Measurements from ENCODE around the gene SCP2.
A peak's percentile ranks its signal among the peaks of the same experiment; 100 is the strongest.
"Not testable (repeated sequence)": the region's sequence is repeated elsewhere in the genome, so short reads cannot be mapped to it uniquely, and the experiment has no call there.

SCP2 gene

DNA sequence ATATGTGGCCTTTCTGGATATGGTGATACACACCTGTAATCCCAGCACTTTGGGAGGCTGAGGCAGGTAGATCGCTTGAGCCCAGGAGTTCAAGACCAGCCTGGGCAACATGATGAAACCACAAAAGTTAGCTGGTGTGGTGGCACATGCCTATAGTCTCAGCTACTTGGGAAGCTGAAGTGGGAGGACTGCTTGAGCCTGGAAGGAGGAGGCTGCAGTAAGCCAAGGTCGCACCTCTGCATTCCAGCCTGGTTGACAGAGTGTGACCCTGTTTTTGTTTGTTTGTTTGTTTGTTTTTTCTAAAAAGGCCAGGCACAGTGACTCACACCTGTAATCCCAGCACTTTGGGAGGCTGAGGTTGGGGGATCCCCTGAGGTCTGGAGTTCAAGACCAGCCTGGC is 42.2 kb downstream of the SCP2 start:
- DNase-seq (ENCODE audit: low read depth) = not testable (repeated sequence)

DNA sequence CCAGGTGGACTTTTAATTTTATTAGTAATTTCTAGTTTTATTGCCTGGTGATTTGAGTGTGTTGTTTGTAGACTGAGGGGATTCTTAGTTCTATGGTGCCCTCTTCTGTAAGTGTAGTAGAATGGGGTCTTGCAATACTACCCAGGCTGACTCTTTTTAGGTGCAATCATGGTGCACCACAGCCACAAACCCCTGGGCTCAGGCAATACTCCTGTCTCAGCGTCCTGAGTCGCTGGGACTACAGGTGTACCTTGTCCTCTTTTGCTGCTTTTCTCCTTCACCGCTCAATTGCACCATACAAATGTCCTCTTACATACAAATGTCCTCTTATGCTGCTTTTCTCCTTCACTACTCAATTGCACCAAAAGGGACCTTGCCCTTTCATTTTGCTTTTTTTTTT is 43.1 kb downstream of the SCP2 start:
- DNase-seq (ENCODE audit: low read depth) = no peak

DNA sequence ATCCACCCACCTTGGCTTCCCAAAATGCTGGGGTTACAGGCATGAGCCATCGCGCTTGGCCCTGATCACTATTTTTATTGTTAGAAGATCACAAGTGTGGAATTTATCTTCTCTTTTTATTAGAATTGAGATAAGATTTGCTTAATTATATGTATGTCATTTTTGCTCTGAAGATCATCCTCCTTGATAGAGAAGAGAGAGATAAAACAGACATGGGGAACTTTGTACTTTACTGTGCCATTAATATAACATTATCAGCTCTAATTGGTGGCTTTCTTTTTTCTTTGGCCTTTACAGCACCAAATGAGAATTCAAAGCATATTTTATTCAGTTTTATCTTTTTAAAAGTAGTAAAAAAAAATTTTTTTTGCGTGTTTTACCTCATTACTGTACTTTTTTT is 46.8 kb downstream of the SCP2 start:
- DNase-seq (ENCODE audit: low read depth) = no peak

DNA sequence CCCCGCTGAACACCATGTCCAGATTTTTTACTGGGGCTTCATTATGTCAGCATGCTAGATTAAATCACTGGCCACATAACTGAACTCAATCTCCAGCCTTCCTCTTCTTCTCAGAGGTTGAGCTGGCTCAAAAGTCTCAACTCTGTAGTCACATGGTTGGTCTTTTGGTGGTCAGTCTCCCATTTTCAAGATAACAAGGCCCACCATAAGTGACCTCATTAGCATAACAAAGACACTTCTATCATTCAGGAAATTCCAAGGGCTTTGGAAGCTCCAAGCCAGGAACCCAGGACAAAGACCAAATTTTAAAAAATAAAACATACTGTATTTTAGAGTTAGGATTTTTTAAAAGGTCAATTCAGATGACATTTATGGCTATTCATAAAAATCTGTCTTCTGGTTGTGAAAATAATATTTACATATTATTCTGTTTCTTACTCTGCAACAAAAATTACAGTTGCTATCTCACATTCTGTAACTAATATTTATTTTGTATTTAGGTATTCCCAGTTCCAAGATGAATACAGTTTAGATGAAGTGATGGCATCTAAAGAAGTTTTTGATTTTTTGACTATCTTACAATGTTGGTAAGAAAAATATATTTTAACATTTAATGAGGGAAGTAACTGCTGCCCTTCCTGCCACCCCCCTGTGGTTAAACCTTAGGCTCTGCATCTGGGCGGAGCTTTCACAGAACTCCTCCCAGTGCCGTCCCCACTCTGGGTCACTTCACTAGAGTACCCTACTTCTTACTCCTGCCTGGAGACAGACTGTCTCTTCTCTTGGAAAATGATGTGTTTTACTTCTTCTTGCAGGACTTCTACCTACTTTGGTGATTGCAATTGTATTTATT is 49.3 kb downstream of the SCP2 start:
- DNase-seq (ENCODE audit: low read depth) = no peak

DNA sequence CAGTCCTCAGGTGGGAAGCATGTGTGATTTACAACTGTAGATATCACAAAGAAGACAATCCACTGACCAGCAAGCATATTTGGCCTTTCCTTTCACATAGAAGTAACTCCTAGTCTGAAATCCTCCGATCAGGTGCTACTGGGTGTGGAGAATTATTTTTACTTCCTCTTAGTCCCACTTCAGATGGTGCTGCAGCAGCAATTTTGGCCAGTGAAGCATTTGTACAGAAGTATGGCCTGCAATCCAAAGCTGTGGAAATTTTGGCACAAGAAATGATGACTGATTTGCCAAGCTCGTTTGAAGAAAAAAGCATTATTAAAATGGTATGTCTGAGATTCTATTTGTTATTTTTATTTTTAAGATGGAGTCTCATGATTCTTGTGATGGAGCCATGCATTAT is 51.0 kb downstream of the SCP2 start:
- no peak for DNase-seq (ENCODE audit: low read depth)

DNA sequence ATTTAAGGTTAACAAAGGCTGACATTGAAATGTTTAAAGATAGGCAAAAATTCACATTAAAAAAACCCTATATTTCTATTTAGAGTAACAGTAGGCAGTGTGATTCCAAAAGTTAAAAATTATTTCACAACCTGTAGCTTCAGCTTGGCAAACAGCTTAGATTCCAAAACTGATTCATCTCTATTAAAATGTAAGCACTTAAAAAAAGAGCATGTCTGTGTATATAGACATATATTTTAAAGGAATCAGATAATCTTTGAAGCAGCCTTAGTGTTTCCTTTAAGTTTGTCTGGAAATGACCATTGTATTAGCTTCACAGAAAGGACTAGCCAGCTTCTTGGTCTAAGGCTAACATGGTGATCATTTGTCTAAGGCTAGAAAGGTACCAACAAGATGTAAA is 65.7 kb downstream of the SCP2 start:
- DNase-seq (ENCODE audit: low read depth) = not testable (repeated sequence)

DNA sequence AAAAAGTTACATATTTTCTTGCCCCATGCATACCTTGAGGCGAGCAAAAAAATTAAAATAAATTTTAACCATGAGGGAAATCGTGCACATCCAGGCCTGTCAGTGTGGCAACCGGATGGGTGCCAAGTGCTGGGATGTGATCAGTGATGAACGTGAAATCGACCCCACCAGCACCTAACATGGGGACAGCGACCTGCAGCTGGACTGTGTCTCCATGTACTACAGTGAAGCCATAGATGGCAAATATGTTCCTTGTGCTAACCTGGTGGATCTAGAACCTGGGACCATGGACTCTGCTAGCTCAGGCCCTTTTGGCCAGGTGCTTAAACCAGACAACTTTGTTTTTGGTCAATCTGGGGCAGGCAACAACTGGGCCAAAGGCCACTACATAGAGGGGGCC is 67.6 kb downstream of the SCP2 start:
- DNase-seq (ENCODE audit: low read depth) = no peak

DNA sequence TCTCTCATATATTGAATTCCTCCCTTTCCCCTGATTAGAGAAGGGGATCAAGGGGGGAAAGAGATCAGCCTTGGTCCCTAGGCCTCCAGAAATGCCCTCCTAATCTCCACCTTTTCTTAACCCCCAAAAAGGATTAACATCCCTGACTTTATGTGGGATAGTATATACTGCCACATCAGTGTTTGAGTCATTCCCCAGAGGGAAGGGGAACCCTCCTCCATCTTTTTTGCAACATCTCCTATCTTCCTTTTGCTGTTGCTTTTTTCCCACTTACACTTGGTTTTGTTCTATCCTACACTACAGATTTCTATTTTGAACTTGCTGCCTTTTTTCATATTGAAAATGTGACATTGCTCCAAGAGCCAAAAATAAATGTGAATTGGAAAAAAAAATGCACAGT is 69.6 kb downstream of the SCP2 start:
- DNase-seq (ENCODE audit: low read depth) = no peak

DNA sequence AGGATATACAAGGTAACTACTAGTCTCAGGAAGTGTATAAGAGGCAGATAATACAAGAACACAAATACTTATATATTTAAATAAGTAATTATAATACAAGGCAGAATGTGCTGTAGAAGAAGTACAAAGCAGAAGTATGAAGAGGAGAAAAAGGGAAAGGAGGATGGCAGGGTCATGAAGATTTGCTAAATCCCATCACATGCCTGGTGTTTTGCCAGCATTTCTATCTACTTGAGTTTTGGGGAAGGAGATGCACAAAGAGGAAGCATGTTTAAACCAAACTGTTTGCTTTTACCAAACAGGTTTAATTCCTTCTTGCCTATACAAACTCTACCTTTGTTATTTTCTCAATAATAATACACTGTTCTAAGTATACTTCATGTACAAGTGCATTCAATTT is 74.1 kb downstream of the SCP2 start:
- DNase-seq (ENCODE audit: low read depth) = no peak

DNA sequence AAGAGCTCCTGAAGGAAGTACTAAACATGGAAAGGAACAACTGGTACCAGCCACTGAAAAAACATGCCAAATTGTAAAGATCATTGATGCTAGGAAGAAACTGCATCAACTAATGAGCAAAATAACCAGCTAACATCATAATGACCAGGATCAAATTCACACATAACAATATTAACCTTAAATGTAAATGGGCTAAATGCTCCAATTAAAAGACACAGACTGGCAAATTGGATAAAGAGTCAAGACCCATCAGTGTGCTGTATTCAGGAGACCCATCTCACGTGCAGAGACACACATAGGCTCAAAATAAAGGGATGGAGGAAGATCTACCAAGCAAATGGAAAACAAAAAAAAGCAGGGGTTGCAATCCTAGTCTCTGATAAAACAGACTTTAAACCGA is 79.5 kb downstream of the SCP2 start:
- DNase-seq (ENCODE audit: low read depth) = not testable (repeated sequence)

DNA sequence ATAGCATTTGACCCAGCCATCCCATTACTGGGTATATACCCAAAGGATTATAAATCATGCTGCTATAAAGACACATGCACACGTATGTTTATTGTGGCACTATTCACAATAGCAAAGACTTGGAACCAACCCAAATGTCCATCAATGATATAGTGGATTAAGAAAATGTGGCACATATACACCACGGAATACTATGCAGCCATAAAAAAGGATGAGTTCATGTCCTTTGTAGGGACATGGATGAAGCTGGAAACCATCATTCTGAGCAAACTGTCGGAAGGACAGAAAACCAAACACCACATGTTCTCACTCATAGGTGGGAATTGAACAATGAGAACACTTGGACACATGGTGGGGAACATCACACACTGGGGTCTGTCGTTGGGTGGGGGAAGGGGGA is 83.2 kb downstream of the SCP2 start:
- not testable (repeated sequence) for DNase-seq (ENCODE audit: low read depth)

DNA sequence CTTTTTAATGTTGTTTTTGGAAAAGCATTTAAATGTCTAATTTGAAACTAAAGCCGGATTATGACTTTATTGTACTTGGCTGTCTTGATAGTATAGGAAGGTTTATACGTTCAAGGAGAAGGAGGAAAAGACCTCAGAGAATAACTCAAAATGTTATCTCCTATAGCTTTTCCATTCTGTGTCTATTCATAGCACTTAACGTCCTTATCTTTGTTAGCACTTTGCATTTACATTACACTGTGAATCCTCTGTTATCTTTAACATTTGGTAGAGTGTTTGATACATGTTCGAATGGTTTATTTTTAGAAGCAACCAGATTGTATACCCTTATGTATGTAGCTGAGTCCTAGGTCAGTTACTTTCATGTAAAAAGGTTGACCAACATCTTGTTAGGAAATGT is 84.1 kb downstream of the SCP2 start:
- DNase-seq (ENCODE audit: low read depth) = no peak

DNA sequence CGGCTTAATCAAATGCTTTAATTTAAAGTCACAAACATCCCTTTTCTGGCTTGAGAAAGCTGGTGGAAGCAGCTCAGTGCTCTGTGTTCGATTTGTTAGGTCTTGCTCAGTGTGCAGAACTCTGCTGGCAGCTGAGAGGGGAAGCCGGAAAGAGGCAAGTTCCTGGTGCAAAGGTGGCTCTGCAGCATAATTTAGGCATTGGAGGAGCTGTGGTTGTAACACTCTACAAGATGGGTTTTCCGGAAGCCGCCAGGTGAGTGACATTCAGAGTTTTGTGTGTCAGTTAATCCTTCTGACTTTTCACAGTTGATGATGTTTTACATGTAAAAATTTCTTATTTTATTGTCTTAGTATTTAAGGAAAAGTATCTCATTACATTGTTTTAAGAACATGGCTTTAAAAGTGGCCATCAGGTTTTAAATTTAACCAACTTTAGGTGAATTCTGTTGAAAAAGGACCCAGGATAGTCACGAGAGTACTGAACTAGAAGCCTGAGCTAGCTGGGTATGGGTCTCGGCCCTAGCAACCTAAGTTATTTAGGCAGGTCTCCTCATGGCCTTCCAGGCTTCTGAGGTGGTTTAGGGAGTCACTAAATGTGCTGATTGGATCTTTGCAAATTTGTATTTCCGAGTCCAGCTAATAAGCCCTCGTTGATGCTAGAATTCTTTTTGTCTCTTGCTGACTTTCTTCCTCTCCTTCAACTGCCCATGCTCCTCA is 87.9 kb downstream of the SCP2 start:
- peak; percentile 55 for DNase-seq (ENCODE audit: low read depth)

DNA sequence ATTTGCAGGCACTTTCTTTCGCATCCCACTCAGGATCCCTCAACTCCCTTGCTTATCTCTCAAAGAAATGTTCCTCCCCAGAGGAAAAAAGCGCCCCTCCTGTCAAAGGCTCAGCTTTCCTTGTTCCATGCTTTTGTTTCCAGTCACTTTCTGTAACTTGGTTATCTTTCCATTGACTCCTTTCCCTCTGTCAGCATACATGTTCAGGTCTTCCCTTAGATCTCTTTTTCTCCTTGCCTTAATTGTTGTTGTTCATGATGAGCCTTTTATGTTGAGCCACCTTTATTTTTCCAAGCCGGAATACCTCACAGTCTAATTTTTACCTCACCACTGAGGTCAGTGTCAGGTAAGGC is 88.4 kb downstream of the SCP2 start:
- DNase-seq (ENCODE audit: low read depth) = no peak

DNA sequence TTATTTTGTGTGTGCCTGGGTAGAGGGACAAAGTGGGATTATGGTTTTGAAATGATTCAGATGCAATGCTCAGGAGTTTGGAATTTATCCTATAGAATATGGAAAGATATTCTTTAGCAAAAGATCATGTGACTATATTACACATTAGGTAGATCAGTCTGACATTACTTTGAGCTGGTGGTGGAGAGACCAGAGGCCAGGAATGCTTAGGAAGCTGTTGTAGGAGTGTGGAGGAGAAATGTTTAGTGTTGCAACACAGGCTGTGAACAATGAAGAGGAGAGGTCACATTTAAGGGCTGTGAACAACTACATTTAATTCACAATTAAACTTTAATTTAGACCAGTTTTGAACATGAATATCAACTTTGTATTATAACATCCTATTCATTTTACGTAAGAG is 89.6 kb downstream of the SCP2 start:
- no peak for DNase-seq (ENCODE audit: low read depth)

DNA sequence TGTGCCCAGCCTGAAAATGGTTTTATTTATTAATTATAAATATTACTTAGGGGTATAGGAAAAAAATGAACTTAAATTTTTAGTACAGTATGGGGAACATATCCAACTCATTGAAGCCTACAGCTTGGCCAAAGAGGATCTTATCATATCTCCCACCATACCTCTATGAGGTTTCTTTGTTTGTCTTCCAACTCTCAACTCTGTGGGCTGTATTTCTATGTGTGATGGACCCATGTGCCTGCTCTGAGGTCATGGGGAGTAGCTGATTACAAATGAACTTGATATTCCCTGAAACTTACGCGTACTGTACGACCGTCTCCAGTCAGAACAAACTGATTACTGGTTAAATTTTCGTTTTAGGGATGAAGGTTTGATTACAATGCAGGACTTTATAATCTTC is 93.5 kb downstream of the SCP2 start:
- no peak for DNase-seq (ENCODE audit: low read depth)

DNA sequence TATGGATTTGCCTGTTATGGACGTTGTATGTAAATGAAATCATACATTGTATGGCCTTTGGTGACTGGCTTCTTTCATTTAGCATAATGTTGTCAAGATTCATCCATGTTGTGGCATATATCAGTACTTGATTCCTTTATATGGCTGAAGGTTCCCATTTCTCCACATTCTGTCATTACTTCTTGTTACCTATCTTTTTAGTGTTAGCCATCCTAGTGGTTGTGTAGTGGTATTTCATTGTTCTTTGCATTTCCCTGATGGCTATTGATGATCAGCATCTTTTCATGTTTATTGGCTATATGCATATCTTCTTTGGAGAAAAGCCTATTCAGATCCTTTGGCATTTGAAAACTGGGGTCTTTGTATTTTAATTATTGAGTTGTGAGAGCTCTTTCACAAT is 95.1 kb downstream of the SCP2 start:
- DNase-seq (ENCODE audit: low read depth) = no peak

DNA sequence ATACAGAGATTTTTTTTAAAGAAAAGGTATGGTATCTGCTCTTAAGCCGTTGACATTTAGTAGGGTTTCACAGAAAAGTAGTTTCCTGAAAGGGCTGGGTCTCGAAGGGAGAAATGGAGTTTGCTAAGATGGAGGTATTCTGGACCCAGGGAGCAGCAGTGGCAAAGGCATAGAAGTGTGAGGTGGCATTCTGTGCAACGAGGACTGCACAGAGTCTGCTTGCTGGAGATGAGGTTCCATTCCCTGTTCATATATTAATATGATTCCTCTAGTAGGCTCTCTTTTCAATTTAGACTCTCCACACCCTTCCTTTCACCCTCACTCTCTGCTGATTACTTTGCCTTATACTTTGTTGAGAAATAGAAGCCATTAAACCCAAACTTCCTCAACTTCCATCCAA is 96.5 kb downstream of the SCP2 start:
- DNase-seq (ENCODE audit: low read depth) = no peak

DNA sequence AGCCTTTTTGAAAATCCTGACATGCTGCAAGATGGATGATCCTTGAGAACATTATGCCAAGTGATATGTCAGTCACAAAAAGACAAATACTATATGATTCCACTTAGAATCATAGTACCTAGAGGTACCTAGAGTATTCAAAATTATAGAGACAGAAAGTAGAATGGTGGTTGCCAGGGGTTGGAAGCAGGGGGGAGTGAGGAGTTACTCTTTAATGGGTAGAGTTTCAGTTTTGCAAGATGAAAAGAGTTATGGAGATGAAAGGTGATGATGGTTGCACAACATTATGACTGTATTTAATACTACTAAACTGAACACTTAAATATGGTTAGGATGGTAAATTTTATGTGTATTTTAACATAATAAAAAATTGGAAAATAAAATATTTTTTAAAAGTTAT is 97.0 kb downstream of the SCP2 start:
- DNase-seq (ENCODE audit: low read depth) = no peak

DNA sequence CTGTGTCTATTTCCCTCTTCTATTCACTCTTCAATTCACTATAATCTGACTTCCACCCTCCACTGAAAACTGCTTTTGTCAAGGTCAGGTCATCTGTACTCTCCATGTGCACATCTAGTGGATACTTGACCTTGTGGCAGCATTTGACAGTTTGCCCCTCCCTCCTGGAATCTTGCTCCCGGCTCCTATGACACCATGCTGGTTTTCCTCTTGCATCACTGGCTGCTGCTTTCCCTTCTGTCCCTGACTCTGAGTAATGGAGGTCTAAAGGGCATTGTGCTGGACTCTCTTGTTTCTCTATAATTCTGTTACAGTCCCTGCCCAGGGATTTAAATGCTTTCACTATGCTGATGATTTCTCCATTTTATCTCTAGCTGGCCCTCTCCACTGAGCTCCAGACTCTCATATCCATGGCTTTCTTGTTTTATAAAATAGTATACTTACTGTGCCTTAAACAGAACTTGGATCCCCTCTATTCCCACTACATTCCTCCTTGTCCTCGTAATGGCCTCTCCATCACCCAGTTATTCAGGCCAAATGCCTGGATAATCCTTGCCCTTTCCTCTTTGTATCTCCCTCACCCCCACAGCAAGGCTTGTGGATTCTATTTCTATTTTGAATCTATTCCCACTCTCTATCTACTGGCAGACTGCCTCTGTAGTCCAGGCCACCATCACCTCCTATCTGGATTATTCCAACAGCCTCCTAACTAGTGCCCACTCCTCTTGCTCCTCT is 98.1 kb downstream of the SCP2 start:
- DNase-seq (ENCODE audit: low read depth) = no peak

DNA sequence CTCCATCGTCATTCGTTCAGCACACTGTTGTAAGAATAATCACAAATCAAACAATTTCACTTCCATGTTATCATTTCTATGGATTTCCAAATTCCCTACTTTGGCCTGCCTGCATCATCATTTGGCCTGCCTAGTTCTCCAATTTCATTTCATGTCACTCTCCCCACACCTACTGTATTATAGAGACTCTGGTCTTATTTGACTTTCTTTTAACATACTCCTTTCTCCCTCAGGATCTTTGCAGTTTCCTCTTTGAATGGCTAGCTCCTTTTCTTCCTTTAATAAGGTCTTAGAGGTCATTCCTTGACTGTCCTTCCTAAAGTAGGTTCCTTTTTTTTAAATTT is 98.7 kb downstream of the SCP2 start:
- no peak for DNase-seq (ENCODE audit: low read depth)

DNA sequence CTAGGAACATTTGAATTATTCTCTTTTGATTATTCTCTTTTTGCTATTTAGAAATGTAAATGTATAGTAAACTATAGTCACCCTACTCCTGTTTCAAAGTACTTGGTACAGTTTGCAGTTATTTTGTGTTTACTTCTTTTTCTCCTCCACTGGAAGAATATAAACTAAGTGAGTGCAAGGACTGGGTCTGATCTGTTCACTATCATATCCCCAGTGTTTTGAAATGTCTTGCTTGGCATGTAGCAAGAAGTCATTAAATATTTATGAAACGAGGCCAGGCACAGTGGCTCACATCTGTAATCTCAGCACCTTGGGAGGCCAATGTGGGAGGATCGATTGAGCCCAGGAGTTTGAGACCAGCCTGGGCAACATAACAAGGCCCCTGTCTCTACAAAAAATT is 99.2 kb downstream of the SCP2 start:
- DNase-seq (ENCODE audit: low read depth) = no peak

DNA sequence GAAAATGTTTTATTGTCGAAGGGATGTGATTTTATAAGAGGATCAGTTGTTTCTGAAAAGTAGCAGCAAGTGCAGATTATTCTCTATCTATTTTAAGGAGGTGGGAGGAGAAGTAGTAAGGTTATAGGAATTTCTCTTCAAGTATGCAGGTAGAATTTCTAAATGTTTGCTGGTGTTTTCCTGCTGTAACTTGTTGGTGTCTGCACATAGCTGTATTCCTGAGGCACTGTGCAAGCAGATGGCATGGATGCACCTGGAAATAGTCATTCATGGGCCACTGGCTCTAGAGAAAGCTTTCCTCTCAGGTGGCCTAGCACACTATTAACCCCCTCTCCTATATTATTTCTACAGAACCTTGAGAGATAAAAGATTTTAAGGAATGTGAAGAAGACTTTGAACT is 104.7 kb downstream of the SCP2 start:
- DNase-seq (ENCODE audit: low read depth) = no peak
